ENCODE measurements around the gene TBKBP1.

Gene TBKBP1

DNA sequence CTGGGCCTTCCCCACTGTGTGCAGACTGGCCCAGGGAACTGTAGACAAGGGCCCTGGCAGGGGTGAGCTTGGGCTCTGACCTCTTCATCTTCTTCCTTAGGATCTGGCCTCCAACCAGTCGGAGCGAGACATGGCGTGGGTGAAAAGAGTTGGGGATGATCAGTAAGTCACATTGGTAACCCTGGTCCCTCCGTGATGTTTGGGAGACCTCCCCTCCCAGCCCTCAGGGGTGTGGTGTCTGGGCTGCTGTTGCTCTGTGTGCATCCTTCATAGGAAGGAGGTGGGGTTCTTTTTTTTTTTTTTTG is 5.5 kb downstream of the TBKBP1 start:
- DNase-seq = no peak

DNA sequence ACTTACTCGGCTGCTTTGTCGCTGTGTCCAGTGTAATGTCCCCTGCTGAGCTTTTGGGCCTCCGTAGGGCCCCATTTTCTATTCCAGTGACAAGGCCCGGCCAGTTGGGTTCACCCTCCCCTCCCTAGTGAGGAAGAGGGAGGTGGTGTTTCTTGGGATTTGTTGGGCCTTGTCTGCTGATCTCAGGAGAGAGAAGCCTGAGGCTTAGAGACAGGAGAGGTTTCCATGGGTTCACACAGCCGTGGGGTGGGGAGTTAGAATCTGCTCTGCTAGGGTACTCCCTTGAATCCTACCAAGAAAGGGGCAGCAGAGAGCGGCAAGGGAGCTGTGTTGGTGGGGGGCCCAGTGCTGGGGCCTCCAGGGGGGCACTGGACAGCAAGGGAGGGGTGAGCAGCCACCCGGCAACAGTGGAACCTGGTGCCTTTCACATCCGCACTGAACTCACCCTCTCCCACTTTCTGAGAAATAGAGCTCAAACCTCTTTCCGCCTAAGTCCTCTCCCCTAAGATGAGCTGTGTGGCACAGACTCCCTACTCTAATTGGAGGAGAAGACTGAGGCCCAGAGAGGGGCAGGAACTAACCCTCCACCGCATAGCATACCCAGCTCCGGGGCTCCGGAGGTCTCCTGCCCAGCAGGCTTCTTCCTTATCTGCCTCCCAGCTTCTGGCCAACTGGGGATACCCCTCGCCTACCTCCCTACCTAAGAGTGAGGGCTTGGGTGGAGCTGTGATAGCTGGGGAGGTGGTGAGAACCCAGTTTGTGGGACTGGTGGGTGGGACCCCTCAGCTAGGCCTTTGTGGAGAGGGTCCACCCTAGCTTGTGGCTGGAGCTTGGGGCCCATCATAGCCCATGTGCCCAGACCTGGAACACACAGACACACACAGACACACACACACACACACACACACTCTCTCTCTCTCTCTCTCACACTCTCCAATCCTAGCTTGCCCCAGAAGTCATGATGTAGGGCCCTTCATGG is 6.8 kb downstream of the TBKBP1 start:
- DNase-seq = no peak

DNA sequence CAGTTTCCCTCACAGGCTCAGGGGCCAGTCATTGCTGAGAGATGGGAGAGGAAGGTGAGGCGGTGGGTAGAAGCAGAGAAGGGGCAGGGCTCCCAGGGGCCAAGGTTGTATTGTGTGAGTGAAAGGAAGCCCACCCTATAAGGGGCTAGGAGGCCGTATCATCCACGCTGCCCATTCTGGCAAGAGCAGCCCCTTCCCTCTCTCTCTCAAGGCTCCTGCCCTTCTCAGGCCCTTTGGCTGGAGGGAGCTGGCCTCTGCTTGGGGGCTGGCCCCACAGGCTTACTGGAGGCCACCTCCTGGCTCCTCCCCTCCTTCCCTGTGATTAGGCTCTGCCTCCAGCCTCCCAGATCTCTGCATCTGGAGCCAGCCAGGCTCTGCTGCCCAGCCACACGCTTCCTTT is 7.6 kb downstream of the TBKBP1 start:
- DNase-seq = no peak

DNA sequence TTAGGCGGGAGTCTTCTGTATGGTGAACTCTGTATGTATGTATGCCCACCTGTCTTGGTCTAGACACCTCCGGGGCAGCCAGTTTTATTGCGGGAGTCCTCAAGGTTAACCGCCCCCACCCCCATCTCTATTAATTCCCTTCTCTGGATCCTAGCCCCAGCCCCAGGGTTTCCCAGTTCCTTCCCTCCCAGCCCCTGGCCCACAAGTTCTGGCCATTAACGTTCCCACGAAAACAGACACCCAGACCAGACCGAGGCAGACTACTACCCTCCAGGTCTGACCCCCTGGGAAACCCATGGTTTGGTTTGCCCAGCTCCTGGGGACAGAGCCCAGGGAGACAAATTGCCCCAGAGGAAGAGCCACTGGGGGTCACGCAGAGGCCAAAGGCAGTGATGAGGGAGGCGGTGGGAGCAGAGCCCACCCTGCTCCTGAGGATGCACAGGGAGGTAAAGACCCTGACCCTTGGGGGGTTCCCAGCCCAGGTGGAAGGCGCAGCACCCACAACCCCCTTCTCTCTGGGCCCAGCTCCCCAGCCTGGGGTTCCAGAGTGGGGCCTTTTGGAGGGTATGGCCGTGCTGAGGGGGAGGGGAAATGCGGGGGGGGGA is 8.5 kb downstream of the TBKBP1 start:
- DNase-seq = no peak

DNA sequence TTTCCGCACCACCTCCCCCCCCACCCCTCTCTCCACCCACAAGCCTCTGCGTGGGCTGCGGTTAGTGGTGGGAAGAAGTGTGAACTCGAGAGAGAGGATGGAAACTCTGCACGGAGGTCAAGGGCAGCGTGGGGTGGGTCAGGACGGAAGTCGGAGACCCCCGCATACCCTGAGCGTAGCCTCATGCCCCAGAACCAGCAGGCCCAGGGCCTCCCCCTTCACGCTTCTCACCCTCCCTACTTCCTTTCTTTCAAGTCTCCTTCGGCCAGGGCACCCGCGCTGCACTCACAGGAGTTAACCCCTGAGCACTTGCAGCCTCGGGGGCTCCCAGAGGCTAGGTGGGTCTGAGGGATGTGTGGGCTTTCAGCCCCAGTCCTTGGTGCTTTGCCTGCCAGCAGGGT is 9.2 kb downstream of the TBKBP1 start:
- DNase-seq = no peak

DNA sequence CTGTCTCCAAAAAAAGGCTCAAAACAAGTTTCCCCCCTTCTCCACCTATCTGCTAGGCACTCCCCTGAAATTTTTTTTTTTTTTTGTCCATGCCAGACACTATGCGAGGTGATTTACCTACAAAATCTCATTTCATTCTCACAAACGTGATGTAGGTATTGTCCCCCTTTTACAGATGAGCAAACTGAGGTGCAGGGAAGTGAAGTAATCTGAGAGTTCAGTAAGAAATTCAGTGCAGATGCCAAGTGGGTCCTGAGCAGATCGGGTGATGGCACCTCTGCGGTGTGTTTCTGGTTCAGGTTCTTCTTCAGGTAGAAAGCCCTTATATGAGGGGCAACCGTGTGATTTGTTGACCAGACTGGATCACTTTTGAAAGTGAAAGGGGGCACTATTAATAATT is 9.7 kb downstream of the TBKBP1 start:
- no peak for DNase-seq

DNA sequence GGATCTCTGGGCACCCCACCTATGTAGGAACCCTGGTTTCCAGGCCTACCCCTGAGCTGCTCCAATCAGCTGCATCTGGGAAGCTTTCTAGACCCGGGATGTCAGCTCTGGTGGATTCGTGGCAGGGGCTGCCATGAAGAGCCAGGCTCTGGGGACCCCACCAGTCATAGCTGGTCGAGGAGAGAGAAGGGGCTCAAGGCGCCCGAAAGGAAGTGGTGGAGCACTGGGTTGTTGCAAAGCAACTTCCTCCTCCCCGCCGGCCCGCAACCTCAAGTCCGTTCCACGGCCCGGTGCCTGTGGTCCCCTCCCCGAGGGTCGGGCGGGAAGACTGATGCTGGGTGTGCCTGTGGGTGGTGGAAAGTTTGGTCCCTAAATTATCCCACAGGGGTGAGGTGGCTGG is 10.2 kb downstream of the TBKBP1 start:
- DNase-seq = no peak

DNA sequence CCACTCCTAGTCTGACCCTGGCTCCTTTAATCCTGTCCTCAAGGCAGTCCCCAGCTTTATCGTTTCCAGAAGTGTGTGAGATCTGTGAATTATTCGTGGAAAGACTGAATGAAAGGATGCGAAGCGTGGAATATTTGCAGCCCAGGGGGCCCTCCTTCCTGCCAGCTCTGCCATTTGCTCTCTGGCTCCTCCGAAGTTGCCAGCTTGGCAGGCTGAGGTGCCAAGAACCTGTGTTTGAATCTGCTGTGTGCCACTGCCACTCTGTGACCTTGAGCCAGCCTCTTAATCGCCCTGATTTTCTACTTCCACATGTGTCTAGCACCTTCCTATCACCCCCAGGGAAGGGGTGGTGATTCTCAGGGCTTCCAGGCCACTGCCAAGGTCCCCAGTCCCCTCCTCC is 10.8 kb downstream of the TBKBP1 start:
- DNase-seq = no peak

DNA sequence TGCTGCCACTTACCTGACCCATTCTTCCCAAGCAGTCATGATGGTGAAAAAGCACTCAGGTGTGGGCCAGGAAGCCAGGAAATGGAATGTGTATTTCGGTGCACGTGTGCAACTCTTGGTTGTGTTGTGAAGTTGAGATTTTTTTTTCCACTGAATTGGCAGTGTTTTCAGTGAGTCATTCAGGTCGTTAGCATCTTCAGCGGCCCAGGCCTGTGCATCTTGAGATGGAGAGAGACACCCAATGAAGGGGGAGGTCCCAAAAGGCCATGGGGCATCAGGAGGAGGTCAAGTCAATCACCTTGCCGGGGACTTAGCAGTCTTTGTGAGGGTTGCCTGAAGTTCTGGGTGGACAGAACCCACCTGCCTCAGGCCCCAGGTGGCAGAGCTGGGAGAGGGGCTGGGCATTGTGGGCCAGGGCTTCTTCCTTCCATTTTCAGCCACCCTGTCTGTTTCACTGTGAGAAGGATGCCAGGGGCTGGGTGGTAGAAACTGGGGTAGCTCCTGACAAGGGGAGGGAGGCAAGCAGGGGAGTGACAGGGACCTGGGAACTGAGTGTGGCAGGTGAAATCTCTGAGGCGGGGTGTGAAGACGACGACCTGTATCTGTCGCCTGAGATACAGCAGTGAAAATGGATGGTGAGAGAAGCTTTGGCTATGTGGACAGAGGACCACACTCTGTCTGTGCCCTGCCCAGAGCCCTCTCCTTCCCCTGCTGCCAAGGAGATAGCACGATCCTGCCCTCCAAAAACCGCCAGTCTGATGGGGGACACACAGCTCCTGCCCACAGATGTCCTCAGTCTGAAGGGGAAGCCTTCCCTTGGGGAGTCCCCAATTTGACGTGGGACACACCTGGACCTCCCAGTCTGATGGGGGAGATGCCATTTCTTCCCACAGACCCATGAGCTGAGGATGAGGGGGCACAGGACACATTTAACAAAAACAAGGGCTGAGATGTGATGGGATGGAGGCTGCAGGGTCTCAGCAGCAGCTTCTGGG is 11.9 kb downstream of the TBKBP1 start:
- no peak for DNase-seq

DNA sequence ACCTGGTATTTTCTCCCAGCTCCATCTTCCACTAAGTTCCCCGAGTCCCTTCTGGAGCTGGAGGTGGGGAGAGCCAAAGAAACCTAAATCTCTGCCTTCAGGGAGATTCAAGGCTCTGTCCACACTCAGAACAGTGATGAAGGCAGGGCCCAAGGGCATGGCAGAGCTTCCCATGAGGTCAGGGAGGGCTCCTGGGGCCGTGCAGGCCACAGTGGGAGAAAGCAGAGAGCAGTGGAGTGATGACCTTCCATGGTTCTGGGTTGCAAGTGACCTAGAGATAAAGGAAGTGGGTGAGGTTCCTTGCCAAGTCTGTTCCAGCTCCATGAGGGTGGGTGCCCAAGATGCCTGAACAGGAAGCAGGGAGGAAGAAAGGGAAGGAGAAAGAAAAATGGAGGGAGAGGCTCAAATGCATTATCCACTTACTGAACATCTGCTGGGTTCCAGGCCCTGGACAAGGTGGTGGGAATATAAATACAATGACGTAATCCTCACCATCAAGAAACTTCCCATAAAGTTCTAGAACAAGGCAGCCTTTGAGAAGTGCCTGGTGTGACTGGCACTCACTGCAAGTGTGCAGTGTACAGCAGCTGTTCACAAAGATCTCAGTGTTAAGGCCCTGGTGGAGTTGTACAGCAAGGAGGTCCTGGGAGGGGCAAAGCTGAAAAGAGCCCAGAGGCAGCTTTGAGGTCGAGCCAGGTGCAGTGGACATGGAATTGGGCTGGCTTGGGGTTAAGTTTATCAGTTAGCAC is 13.3 kb downstream of the TBKBP1 start:
- no peak for DNase-seq

DNA sequence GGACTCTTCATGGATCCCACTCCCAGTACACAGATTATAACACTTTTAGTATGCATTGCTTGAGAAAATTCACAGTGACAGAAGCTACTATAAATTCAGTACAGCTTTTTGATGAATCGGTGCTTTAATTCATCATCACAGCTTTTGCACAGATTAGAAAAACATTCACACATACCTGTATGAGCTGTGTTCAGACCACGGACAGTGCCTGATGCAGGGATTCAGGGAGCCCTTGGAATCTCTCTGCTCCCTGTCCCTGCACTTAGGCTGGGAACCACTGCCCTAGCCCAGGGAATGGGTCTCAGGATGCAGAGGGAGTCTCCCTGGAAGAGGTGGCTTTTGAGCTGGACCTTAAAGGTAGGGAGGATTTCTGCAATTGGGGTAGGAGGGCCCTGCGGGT is 13.9 kb downstream of the TBKBP1 start:
- DNase-seq = no peak

DNA sequence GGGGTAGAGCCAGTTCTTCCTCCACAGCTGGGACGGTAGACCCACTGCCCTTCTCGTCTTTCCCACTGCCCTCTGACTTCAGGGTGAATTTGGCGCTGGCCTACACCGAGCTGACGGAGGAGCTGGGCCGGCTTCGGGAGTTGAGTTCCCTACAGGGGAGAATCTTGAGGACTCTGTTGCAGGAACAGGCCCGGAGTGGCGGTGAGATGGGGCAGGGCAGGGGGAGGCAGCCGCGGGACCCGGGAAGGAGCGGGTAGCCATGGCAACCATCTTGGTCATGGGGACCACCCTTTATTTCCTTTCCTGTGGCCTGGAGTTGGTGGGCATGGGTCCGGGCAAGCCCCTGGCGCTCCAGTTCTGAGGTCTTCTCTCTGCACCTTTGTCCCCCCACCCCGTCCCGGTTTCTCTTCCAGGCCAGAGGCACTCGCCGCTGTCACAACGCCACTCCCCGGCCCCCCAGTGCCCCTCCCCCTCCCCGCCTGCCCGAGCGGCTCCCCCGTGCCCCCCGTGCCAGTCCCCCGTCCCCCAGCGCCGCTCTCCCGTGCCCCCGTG is 14.4 kb downstream of the TBKBP1 start:
- no peak for DNase-seq

DNA sequence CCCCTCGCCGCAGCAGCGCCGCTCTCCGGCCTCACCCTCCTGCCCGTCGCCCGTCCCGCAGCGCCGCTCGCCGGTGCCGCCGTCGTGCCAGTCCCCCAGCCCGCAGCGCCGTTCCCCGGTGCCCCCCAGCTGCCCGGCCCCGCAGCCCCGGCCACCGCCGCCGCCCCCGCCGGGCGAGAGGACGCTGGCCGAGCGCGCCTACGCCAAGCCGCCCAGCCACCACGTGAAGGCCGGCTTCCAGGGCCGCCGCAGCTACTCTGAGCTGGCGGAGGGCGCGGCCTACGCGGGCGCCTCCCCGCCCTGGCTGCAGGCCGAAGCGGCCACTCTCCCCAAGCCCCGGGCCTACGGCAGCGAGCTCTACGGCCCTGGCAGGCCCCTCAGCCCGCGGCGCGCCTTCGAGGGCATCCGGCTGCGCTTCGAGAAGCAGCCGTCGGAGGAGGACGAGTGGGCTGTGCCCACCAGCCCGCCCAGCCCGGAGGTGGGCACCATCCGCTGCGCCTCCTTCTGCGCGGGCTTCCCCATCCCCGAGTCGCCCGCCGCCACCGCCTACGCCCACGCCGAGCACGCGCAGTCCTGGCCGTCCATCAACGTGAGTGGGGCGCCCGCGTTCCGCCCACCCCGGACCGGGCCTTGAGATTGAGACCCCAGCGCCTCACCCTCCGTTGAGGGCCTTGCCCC is 15.0 kb downstream of the TBKBP1 start:
- DNase-seq = no peak

DNA sequence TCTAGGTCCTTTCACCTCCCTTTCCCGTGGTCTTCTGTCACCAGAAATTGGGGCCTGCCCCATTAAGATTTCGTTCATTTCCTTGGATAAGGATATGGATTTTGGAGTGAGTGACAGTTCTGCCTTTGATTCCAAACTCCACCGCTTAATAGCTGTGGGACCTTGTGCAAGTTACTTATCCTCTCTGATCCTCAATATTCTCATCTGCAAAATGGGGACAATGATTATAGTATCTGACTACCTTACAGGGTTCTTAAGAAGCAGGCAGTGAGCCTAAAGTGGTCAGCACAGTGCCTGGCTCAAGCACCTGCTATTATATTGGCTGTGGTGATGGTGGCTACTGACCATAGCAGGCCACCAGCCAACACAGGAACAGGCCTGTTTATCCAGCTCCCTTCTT is 15.6 kb downstream of the TBKBP1 start:
- no peak for DNase-seq

DNA sequence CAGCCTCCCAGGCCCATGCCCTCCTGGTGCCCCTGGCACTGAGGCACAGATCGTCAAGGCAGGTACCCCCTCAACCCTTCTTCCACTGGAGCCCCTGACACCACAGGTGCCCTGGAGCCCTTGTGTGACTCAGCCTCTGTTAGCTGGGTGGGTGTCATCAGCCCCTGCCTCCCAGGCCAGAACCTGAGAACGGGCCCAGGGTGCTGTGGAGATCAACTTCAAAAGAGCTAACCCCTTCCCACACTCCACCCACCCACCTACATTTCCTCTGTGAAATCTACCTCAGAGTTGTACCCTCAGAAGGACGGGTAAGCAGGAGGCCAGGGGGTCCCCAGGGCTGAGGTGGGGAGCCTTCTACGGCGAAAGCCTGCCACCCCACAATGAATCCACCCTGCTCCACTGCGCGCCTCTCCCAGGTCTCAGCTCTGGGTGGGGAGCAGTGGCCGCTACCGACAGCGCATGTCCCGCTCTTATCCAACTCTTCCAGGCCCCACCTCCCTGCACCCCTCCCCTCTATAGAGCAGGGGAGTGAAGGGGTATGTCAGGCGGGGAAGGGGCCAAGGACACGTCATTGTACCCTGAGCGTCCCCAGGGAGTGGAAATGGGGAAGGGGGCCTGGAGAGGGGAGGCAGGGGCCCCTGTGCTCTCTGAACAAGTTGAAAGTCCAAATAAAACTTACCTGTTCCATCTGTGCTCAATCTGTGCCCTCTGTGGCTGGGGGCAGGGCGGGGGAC is 17.6 kb downstream of the TBKBP1 start:
- DNase-seq = no peak

DNA sequence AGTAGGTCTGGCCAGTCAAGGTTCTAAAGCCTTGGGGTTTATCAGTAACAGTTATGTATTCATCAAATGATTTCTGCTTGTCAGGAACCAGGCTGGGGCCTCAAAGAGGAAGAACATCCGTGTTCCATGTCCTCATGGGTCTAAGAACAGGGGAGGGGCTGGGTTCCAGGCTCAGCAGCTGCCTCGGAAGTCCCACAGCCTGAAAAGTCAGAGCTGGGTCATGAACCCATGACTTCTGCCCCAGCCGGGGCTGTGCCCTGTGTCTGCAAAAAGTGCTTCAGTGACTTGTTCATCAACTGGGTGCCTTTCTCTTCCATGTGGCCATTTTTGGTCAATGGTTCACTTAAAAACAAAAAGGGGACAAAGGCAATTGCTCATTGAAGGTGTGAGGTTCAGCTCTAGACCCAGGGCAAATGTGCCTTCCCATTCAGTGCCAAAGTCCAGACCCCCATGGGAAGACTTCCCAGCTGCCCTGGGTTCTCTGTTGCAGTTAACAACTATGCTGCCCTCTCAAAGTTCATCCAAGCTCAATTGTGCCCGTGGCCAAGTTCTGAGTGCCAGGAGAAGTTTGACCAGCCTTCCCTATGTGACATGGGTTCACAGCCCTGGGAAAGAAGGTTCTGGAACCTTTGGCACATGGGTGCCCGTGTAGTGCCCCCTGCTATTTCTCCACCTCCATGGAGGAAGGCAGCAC is 18.5 kb downstream of the TBKBP1 start:
- DNase-seq = no peak

DNA sequence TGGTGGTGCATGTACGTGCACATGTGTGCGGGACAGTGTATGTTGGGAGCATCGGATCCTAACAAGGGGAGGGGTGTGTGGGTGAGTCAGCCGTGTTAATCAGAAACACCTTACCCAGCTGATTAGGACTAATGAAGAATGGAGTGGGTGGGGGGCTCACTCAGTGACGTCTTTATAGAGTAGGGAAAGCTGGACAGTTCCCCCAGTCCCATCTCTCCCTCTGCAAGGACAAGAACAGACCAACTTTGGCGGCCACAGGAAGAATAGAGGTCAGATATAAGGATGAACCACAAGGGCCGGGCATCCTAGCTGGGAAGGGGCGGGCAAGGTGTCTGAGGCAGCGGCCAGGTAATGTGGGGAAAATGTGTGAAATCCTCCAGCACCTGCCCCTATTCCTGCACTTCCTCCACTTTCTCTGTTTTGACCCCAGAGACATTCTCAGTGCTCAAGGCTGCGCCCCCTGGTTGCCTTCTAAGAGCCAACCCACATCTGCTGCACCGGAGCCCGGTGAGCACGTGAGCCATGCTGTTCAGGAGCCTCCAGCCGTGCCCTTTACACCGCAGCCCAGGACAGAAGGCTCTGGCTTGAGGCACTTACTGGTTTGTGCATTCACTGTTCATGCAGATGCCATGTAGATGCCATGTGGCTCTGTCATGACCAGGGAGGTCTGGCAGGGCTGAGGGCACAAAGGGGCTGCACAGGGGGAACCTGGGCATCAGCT is 20.2 kb downstream of the TBKBP1 start:
- DNase-seq = no peak

DNA sequence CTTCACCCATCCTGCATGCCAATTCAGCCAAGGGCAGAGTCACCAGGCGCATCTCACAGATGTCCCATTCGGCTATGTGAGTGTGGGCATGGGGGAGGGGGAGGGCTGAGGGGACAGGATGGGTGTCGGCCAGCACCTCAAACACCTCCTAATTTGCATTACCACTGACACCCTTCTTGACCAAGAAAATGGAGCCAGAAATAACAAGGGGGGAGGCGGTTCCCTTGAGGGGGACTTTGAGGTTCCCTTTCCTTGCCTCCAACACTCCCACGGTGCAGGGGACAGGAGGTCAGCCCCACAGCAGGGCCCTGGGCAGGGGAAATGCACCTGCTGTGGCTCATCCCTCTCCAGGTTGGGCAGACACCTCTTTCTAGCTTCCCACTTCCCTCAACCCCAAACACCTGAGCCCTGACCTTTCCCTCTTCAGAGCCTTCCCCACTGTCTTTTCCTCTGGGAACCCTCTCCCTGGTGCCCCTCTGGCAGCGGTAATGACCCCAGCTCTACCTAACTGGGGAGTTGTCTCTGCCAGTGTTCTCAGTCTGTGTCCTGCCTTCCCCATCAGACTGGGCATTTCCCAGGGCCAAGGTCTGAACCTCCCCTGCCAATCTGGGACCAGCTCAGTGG is 20.9 kb downstream of the TBKBP1 start:
- DNase-seq = no peak

DNA sequence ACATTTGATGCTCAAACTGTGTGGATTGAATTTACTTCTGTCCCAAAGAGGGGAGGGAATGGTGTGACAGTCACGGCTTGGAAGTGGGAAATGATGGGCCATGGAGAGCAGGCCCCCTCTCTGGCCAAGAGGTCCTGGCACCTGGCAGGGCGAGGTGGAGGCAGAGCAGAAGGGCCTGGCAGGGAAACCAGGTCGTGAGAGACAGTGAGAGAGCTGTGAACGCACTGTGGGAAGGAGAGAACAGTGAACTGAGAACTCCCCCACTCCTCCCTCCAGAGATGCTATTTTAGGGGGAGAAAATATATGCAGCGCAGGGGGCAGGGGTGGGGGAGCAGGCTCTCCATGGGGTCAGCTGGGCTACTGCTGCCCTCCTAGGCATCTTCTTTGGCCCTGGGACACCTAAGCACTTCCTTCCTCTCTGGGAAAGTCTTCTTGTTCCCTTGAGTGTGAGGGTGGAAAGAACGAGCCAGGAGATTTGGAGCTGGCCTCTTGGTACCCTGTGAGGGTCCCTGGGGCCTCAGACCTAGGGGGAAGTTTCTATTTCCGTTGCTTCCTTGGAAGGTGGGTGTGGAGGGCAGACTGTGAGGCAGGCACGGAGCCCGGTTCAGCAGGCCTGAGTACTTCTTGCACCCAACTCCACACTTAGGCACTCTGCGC is 21.8 kb downstream of the TBKBP1 start:
- no peak for DNase-seq
